ENCODE measurements around the gene DIS3L2. TPM values are rescaled to one million over a fixed set of nuclear protein-coding genes. Genes with fewer than 3 reads are reported as not detected.
"Not testable (repeated sequence)": the region's sequence is repeated elsewhere in the genome, so short reads cannot be mapped to it uniquely, and the experiment has no call there.

The DIS3L2 gene
- total RNA-seq, 4 donors from 2014 or later, result 52.8 to 74.9 (median 61.8) TPM

GRCh38 chr2:232384466-232384865 lies 423.0 kb downstream of the DIS3L2 start:
- H3K27me3 ChIP-seq, result peaks cover 0 to 88% of the 10 kb centered on the region in 2 donors

GRCh38 chr2:232385058-232385457 lies 423.5 kb downstream of the DIS3L2 start:
- H3K27me3 ChIP-seq, result peaks cover 0 to 90% of the 10 kb centered on the region in 2 donors
- DNase-seq (ENCODE audit: low spot score in 2 of 2); H3K27ac ChIP-seq; H3K9me3 ChIP-seq; H3K4me3 ChIP-seq; H3K36me3 ChIP-seq: not testable (repeated sequence)
- H3K4me1 ChIP-seq, result peaks cover 0 to 27% (median 2%) of the 10 kb centered on the region in 4 donors

More at GRCh38 chr2:232384466-232384865, 423.0 kb downstream of the DIS3L2 start:
- TF ChIP-seq EP300 (IDR thresholded peaks at IDR 0.05) (no peak), POLR2A (IDR thresholded peaks at IDR 0.05) (no peak), CTCF (IDR thresholded peaks at IDR 0.05) (no peak)
- H3K36me3 ChIP-seq, result no peaks in the 10 kb centered on the region
- no peak overlapping the region for H3K27ac ChIP-seq
- no peak overlapping the region for H3K4me3 ChIP-seq
- no peak for DNase-seq (ENCODE audit: low spot score in 2 of 2)
- peaks cover 0 to 27% (median 2%) of the 10 kb centered on the region in 4 donors for H3K4me1 ChIP-seq
- WGBS, 2 donors, result 100% methylated on average over 1 of the region's 1 CpG
- no peaks in the 10 kb centered on the region for H3K9me3 ChIP-seq

- no peak for DNase-seq (ENCODE audit: low spot score in 2 of 2)
- H3K9me3 ChIP-seq, result no peaks in the 10 kb centered on the region
- H3K4me3 ChIP-seq, result no peak overlapping the region
- peaks cover 0 to 27% (median 2%) of the 10 kb centered on the region in 4 donors for H3K4me1 ChIP-seq
- H3K27ac ChIP-seq, result no peak overlapping the region
- no peaks in the 10 kb centered on the region for H3K36me3 ChIP-seq
- H3K27me3 ChIP-seq, result peaks cover 0 to 93% of the 10 kb centered on the region in 2 donors
- TF ChIP-seq POLR2A (IDR thresholded peaks at IDR 0.05), result no peak
- no peak for TF ChIP-seq CTCF (IDR thresholded peaks at IDR 0.05)
- no peak for TF ChIP-seq EP300 (IDR thresholded peaks at IDR 0.05)
- WGBS, 2 donors, result 11 to 13% methylated on average over 23 to 24 of the region's 24 CpGs
Observed at GRCh38 chr2:232385660-232386489, 424.4 kb downstream of the DIS3L2 start.

- Histone ChIP-seq H3K9me3 (no peaks in the 10 kb centered on the region), H3K4me3 (no peak overlapping the region), H3K27me3 (peaks cover 0 to 95% of the 10 kb centered on the region in 2 donors), H3K27ac (no peak overlapping the region), H3K36me3 (no peaks in the 10 kb centered on the region), H3K4me1 (peaks cover 0 to 27% (median 2%) of the 10 kb centered on the region in 4 donors)
- TF ChIP-seq CTCF (IDR thresholded peaks at IDR 0.05) (no peak), POLR2A (IDR thresholded peaks at IDR 0.05) (no peak), EP300 (IDR thresholded peaks at IDR 0.05) (no peak)
- DNase-seq (ENCODE audit: low spot score in 2 of 2), result no peak
- 10 to 20% methylated on average over 23 of the region's 23 CpGs for WGBS, 2 donors
Observed at GRCh38 chr2:232386490-232386739, 424.9 kb downstream of the DIS3L2 start.

Small RNA genes lying within 50 kb of the gene (small RNA-seq; reads per million reads assigned to genes)
- gene AC068134.3 (not detected), gene AC068134.4 (not detected), gene MIR562 (not detected)

Other genes starting within 250 kb of the DIS3L2 start
- gene PDE6D, start 180.4 kb upstream of the DIS3L2 start, total RNA-seq, result 10 to 100 TPM; 18.6 to 30.8 (median 26.6) TPM
- 10 to 100 TPM; 26.0 to 89.4 (median 42.5) TPM for gene COPS7B, start 175.3 kb upstream of the DIS3L2 start, total RNA-seq
- gene NPPC, start 35.3 kb upstream of the DIS3L2 start, total RNA-seq, result not detected